Neural progenitor cell (in vitro differentiated cells): ENCODE measurements around the gene CELF4. TPM values are rescaled to one million over a fixed set of nuclear protein-coding genes. Genes with fewer than 3 reads are reported as not detected.
A peak's percentile ranks its signal among the peaks of the same experiment; 100 is the strongest.

Experiments used
- DNase-seq: peaks from one replicate; pipeline ENCODE4 v3.0.0-alpha.2; 2016; ENCODE audit warnings: low spot score
- H2AFZ ChIP-seq: fragments of 200-600 bp; sonication (generic); replicated peaks from 2 replicates; pipeline ENCODE4 v1.6.1; 2016; ENCODE audit warnings: antibody characterized with exemption
- H3F3A ChIP-seq: fragments of 200-600 bp; sonication (generic); 2 replicates; pipeline ENCODE4 v1.6.1; 2016; ENCODE audit warnings: antibody characterized with exemption, low read depth
- H3K27ac ChIP-seq: fragments of 200-600 bp; sonication (generic); 2 replicates; pipeline ENCODE4 v1.5.1; 2016; ENCODE audit warnings: mild to moderate bottlenecking
- H3K27me3 ChIP-seq: fragments of 200-600 bp; sonication (generic); 2 replicates; pipeline ENCODE4 v1.6.1; 2016; ENCODE audit warnings: mild to moderate bottlenecking, moderate library complexity
- H3K36me3 ChIP-seq: fragments of 200-600 bp; sonication (generic); 2 replicates; pipeline ENCODE4 v1.5.1; 2016
- H3K4me1 ChIP-seq: fragments of 200-600 bp; sonication (generic); 2 replicates; pipeline ENCODE4 v1.6.1; 2016; ENCODE audit warnings: mixed run types
- H3K4me2 ChIP-seq: fragments of 200-600 bp; sonication (generic); 2 replicates; pipeline ENCODE4 v1.6.1; 2016
- H3K4me3 ChIP-seq: fragments of 200-600 bp; sonication (generic); 2 replicates; pipeline ENCODE4 v1.5.1; 2016
- H3K79me2 ChIP-seq: fragments of 200-600 bp; sonication (generic); 2 replicates; pipeline ENCODE4 v1.6.1; 2016; ENCODE audit warnings: low read depth
- H3K9ac ChIP-seq: fragments of 200-600 bp; sonication (generic); 2 replicates; pipeline ENCODE4 v1.6.1; 2016
- H3K9me3 ChIP-seq: fragments of 200-600 bp; sonication (generic); 2 replicates; pipeline ENCODE4 v1.5.1; 2016; ENCODE audit warnings: low read depth
- H4K20me1 ChIP-seq: fragments of 200-600 bp; sonication (generic); 2 replicates; pipeline ENCODE4 v1.6.1; 2016; ENCODE audit warnings: low read depth
- H3K27ac Mint-ChIP-seq: 3 replicates; pipeline ENCODE4 v1.8.0; 2021; ENCODE audit warnings: mixed read lengths
- H3K27me3 Mint-ChIP-seq: 2 replicates; pipeline ENCODE4 v1.8.0; 2022; ENCODE audit warnings: low read depth, mild to moderate bottlenecking, inconsistent platforms, moderate library complexity, mixed read lengths; ENCODE audit not compliant: insufficient read depth
- H3K36me3 Mint-ChIP-seq: 3 replicates; pipeline ENCODE4 v1.8.0; 2021; ENCODE audit warnings: mixed read lengths
- H3K4me1 Mint-ChIP-seq: 3 replicates; pipeline ENCODE4 v1.8.0; 2021; ENCODE audit warnings: mixed read lengths
- H3K4me3 Mint-ChIP-seq: 3 replicates; pipeline ENCODE4 v1.8.0; 2021; ENCODE audit warnings: mild to moderate bottlenecking, moderate library complexity, mixed read lengths
- H3K9me3 Mint-ChIP-seq: 3 replicates; pipeline ENCODE4 v1.8.0; 2020; ENCODE audit warnings: mixed read lengths
- CTCF ChIP-seq: fragments of 200-600 bp; sonication (generic); IDR thresholded peaks from 2 replicates; pipeline ENCODE4 v1.5.1; 2017; ENCODE audit warnings: antibody characterized with exemption, mild to moderate bottlenecking
- EZH2 ChIP-seq: fragments of 200-600 bp; sonication (generic); IDR thresholded peaks from 2 replicates; pipeline ENCODE4 v1.6.1; 2017; ENCODE audit warnings: antibody characterized with exemption, mild to moderate bottlenecking, moderate library complexity
- EZH2phosphoT487 ChIP-seq: fragments of 200-600 bp; sonication (generic); IDR thresholded peaks from 2 replicates; pipeline ENCODE4 v1.6.1; 2017; ENCODE audit warnings: antibody characterized with exemption
- total RNA-seq: library from RNA; depleted of rRNA; stranded (reverse); fragments of >200 nt; gene quantifications from 2 replicates; pipeline ENCODE4 v1.2.3, GENCODE V29; 2015; ENCODE audit warnings: low replicate concordance

The CELF4 gene
- total RNA-seq, 1 donor from 2014 or later, result 1.8 TPM

GRCh38 chr18:37483984-37484819 lies 81.4 kb downstream of the CELF4 start:
- Histone ChIP-seq H3K4me1 (peaks cover 5% of the 10 kb centered on the region), H3K79me2 (no peaks in the 10 kb centered on the region), H3K9ac (no peak overlapping the region), H3F3A (peaks cover 12% of the 10 kb centered on the region), H4K20me1 (peaks cover 23% of the 10 kb centered on the region), H3K4me3 (no peak overlapping the region), H3K27me3 (peaks cover 59% of the 10 kb centered on the region), H2AFZ (no peak overlapping the region), H3K4me2 (peak overlapping the region; percentile 76), H3K9me3 (no peaks in the 10 kb centered on the region), H3K27ac (no peak overlapping the region), H3K36me3 (no peaks in the 10 kb centered on the region)
- Mint-ChIP-seq H3K9me3 (peaks cover 4% of the 10 kb centered on the region), H3K27me3 (peaks cover 40% of the 10 kb centered on the region), H3K4me3 (peak overlapping the region; percentile 70), H3K36me3 (no peaks in the 10 kb centered on the region), H3K27ac (no peak overlapping the region), H3K4me1 (peaks cover 26% of the 10 kb centered on the region)
- no peak for DNase-seq
- TF ChIP-seq EZH2phosphoT487 (peak; percentile 63), EZH2 (peak; percentile 59), CTCF (no peak)

- no peak overlapping the region for H3K27ac Mint-ChIP-seq
- H3K4me1 ChIP-seq, result peaks cover 5% of the 10 kb centered on the region
Observed at GRCh38 chr18:37483221-37483971, 82.2 kb downstream of the CELF4 start.

GRCh38 chr18:37482433-37482832 lies 83.2 kb downstream of the CELF4 start:
- peaks cover 5% of the 10 kb centered on the region for H3K4me1 ChIP-seq
- no peak overlapping the region for H3K4me2 ChIP-seq
- no peaks in the 10 kb centered on the region for H3K9me3 ChIP-seq
- H2AFZ ChIP-seq, result no peak overlapping the region
- H3F3A ChIP-seq, result peaks cover 12% of the 10 kb centered on the region
- H3K27me3 ChIP-seq, result peaks cover 43% of the 10 kb centered on the region
- Mint-ChIP-seq H3K4me1 (peaks cover 19% of the 10 kb centered on the region), H3K9me3 (peaks cover 4% of the 10 kb centered on the region), H3K36me3 (no peaks in the 10 kb centered on the region), H3K27me3 (peaks cover 39% of the 10 kb centered on the region), H3K27ac (no peak overlapping the region), H3K4me3 (no peak overlapping the region)
- no peak for DNase-seq
- no peaks in the 10 kb centered on the region for H3K36me3 ChIP-seq
- H3K79me2 ChIP-seq, result no peaks in the 10 kb centered on the region
- no peak overlapping the region for H3K27ac ChIP-seq
- H3K9ac ChIP-seq, result no peak overlapping the region
- H4K20me1 ChIP-seq, result peaks cover 23% of the 10 kb centered on the region
- H3K4me3 ChIP-seq, result no peak overlapping the region
- TF ChIP-seq EZH2 (no peak), EZH2phosphoT487 (no peak), CTCF (no peak)

More at GRCh38 chr18:37483221-37483971, 82.2 kb downstream of the CELF4 start:
- Mint-ChIP-seq H3K27me3 (peaks cover 40% of the 10 kb centered on the region), H3K9me3 (peaks cover 4% of the 10 kb centered on the region), H3K4me3 (no peak overlapping the region), H3K4me1 (peaks cover 26% of the 10 kb centered on the region), H3K36me3 (no peaks in the 10 kb centered on the region)
- H3K4me3 ChIP-seq, result no peak overlapping the region
- H4K20me1 ChIP-seq, result peaks cover 23% of the 10 kb centered on the region
- no peak overlapping the region for H3K4me2 ChIP-seq
- H3K27ac ChIP-seq, result no peak overlapping the region
- H3K9me3 ChIP-seq, result no peaks in the 10 kb centered on the region
- TF ChIP-seq EZH2 (no peak), EZH2phosphoT487 (no peak), CTCF (no peak)
- H3K27me3 ChIP-seq, result peaks cover 53% of the 10 kb centered on the region
- H3K36me3 ChIP-seq, result no peaks in the 10 kb centered on the region
- H3K9ac ChIP-seq, result no peak overlapping the region
- H2AFZ ChIP-seq, result no peak overlapping the region
- peak; percentile 81 for DNase-seq
- H3K79me2 ChIP-seq, result no peaks in the 10 kb centered on the region
- H3F3A ChIP-seq, result peaks cover 12% of the 10 kb centered on the region
